Astrocyte (in vitro differentiated cells and primary cell): ENCODE data around the gene SLC6A4.

ENCODE experiments used
- CTCF ChIP-seq: IDR thresholded peaks from 2 replicates; pipeline ENCODE4 v1.5.1; 2011; ENCODE audit warnings: low read depth, mild to moderate bottlenecking, inconsistent platforms, low read length, moderate library complexity; ENCODE audit not compliant: insufficient read depth
- EZH2 ChIP-seq: IDR thresholded peaks from 2 replicates; pipeline ENCODE4 v1.6.1; 2012; ENCODE audit warnings: mild to moderate bottlenecking, low read length, inconsistent platforms; ENCODE audit not compliant: insufficient read depth

- TF ChIP-seq EZH2 (no peak), CTCF (no peak)
Measured at GRCh38 chr17:30236297-30236624, 764 bp upstream of the SLC6A4 start.
